ENCODE results near the gene PTCD2. TPM values are rescaled to one million over a fixed set of nuclear protein-coding genes. Genes with fewer than 3 reads are reported as not detected.

The PTCD2 gene
- total and polyA plus RNA-seq, 2 donors (not counting 3 experiments of a cell fraction or from before 2014, with no cell fraction given), result 4.3 to 6.7 TPM

DNA sequence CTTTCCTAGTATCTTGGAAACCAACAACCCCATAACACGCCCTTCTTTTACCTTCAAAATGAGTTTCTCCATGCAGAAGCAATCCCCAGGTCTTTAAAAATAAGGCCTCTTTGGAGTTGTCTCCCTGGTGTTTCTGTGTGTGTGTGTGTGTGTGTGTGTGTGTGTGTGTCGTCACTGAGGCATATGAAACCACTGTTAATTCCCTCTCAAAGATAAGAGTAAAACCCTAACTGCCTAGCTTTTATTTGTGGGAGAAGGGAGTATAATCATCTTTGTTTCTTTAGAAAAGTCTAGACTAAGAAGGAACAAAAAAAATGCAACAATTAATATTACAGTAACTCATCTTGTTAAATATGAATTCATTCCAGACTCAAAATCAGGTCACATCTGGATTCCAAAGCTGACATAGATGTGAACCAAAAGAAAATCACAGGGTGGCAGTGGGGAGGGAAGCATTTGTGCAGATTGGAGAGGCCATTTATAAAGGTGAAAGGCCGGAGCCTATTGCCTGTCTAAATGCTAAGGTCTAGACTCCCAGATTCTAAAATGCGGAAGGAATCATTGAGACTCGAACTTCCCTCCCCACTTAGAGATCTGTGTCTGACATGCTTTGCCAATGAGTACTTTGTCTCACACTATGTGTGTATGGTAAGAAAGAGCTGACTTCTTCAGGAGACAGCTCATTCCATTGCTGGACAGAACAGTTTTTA is 95.6 kb downstream of the PTCD2 start:
- TF ChIP-seq EZH2 (IDR thresholded peaks at IDR 0.05; ENCODE audit: borderline replicate concordance, low read depth, low read length, severe bottlenecking) (no peak), FOS (IDR thresholded peaks at IDR 0.05; ENCODE audit: borderline replicate concordance, insufficient read depth, low read length) (no peak), POLR2AphosphoS5 (IDR thresholded peaks at IDR 0.05; ENCODE audit: insufficient read depth, low read depth, low read length) (no peak), JUN (IDR thresholded peaks at IDR 0.05; ENCODE audit: borderline replicate concordance, insufficient read depth, insufficient read length, low read depth) (no peak), POLR2A (IDR thresholded peaks at IDR 0.05; ENCODE audit: low read depth, low read length) (no peak), GATA2 (IDR thresholded peaks at IDR 0.05; ENCODE audit: insufficient read depth, insufficient read length, low read depth, low read length) (no peak), MYC (IDR thresholded peaks at IDR 0.05; ENCODE audit: low read depth, low read length) (no peak)
- TF ChIP-seq, protein P1, sequence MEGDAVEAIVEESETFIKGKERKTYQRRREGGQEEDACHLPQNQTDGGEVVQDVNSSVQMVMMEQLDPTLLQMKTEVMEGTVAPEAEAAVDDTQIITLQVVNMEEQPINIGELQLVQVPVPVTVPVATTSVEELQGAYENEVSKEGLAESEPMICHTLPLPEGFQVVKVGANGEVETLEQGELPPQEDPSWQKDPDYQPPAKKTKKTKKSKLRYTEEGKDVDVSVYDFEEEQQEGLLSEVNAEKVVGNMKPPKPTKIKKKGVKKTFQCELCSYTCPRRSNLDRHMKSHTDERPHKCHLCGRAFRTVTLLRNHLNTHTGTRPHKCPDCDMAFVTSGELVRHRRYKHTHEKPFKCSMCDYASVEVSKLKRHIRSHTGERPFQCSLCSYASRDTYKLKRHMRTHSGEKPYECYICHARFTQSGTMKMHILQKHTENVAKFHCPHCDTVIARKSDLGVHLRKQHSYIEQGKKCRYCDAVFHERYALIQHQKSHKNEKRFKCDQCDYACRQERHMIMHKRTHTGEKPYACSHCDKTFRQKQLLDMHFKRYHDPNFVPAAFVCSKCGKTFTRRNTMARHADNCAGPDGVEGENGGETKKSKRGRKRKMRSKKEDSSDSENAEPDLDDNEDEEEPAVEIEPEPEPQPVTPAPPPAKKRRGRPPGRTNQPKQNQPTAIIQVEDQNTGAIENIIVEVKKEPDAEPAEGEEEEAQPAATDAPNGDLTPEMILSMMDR (IDR thresholded peaks at IDR 0.05; ENCODE audit: extremely low read depth in 1 of 2, insufficient read depth in 1 of 2, low read depth in 1 of 2, low read length in 2 of 2), result no peak
- TF ChIP-seq, protein P2, sequence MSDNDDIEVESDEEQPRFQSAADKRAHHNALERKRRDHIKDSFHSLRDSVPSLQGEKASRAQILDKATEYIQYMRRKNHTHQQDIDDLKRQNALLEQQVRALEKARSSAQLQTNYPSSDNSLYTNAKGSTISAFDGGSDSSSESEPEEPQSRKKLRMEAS (IDR thresholded peaks at IDR 0.05; ENCODE audit: insufficient read depth, insufficient read length), result no peak
- no peak overlapping the region for H3K27ac ChIP-seq (ENCODE audit: insufficient read depth, low read depth, low read length)
- DNase-seq (ENCODE audit: low read depth, low spot score) (no peak), FAIRE-seq (no peak)
- H2AFZ ChIP-seq (ENCODE audit: low read depth, low read length), result no peak overlapping the region
- no peaks in the 10 kb centered on the region for H3K9me1 ChIP-seq (replicated peaks; ENCODE audit: control insufficient read depth, extremely low read depth, insufficient read depth, low read length)
- H3K36me3 ChIP-seq (ENCODE audit: control insufficient read depth in 2 of 2, extremely low read depth in 1 of 2, insufficient read depth in 2 of 2, low read length in 2 of 2), result no peaks in the 10 kb centered on the region
- CTCF ChIA-PET, result interaction anchor here (0.8 to 2.2 kb wide), 5 partner anchors 13 to 404 kb away, joined by 3 to 9 read pairs (median 3); no protein-coding TSS in a partner anchor
- H3K4me2 ChIP-seq (ENCODE audit: insufficient read depth, low read length), result no peak overlapping the region
- no peaks in the 10 kb centered on the region for H3K27me3 ChIP-seq (ENCODE audit: control insufficient read depth in 2 of 2, insufficient read depth in 2 of 2, low read length in 2 of 2)
- no peaks in the 10 kb centered on the region for H3K9me3 ChIP-seq (replicated peaks; ENCODE audit: control insufficient read depth, insufficient read depth, low read length)
- dilution Hi-C loops (cut with MboI; ENCODE audit: extremely low pct_ligation_motif_present, low sequenced_read_pairs) (no loop called here), intact Hi-C loops (cut with micrococcal nuclease) (no loop called here)
- H4K20me1 ChIP-seq (replicated peaks; ENCODE audit: control insufficient read depth, extremely low read depth, insufficient read depth, low read length), result no peaks in the 10 kb centered on the region
- H3K79me2 ChIP-seq (ENCODE audit: control insufficient read depth, insufficient read depth, low read length), result no peaks in the 10 kb centered on the region
- no TSS peak for BruUV-seq (replicated peaks)
- H3K9ac ChIP-seq (replicated peaks; ENCODE audit: extremely low read depth, insufficient read depth, low read length), result no peak overlapping the region
- POLR2A ChIA-PET, result no interaction called here
- H3K4me3 ChIP-seq (replicated peaks in 1 of 3; ENCODE audit: insufficient read depth in 1 of 3, low read depth in 1 of 3, low read length in 3 of 3), result no peak overlapping the region
- H3K4me1 ChIP-seq (ENCODE audit: control insufficient read depth, extremely low read depth, insufficient read depth, low read length), result no peaks in the 10 kb centered on the region
